Type B pancreatic cell (in vitro differentiated cells): ENCODE results near the gene HEG1. TPM values are rescaled to one million over a fixed set of nuclear protein-coding genes. Genes with fewer than 3 reads are reported as not detected.
"Not testable (repeated sequence)": the region's sequence is repeated elsewhere in the genome, so short reads cannot be mapped to it uniquely, and the experiment has no call there.

ENCODE experiments used
- DNase-seq: peaks from one replicate; pipeline ENCODE4 v3.0.0; 2021; ENCODE audit warnings: mixed read lengths; ENCODE audit not compliant: unreplicated experiment; ENCODE audit errors: extremely low spot score
- H3K27ac Mint-ChIP-seq: 2 replicates; pipeline ENCODE4 v1.8.0; 2021; ENCODE audit warnings: mild to moderate bottlenecking, mixed read lengths
- H3K27me3 Mint-ChIP-seq: 2 replicates; pipeline ENCODE4 v1.8.0; 2021; ENCODE audit warnings: mixed read lengths
- H3K36me3 Mint-ChIP-seq: 2 replicates; pipeline ENCODE4 v1.8.0; 2021; ENCODE audit warnings: mixed read lengths
- H3K4me1 Mint-ChIP-seq: one replicate; pipeline ENCODE4 v1.8.0; 2021; ENCODE audit warnings: mixed read lengths; ENCODE audit not compliant: unreplicated experiment
- H3K4me3 Mint-ChIP-seq: 2 replicates; pipeline ENCODE4 v1.8.0; 2021; ENCODE audit warnings: mild to moderate bottlenecking, mixed read lengths
- H3K9me3 Mint-ChIP-seq: 2 replicates; pipeline ENCODE4 v1.8.0; 2021; ENCODE audit warnings: mixed read lengths
- total RNA-seq: library from RNA; stranded (reverse); gene quantifications from 2 replicates; pipeline ENCODE4 v1.2.1, GENCODE V29; 2021; ENCODE audit warnings: low replicate concordance
- TF ChIP-seq, protein P1 (sequence below): fragments of 200-600 bp; sonication (generic); conservative IDR thresholded peaks from 2 replicates; pipeline ENCODE4 v1.5.0; 2021; ENCODE audit warnings: antibody characterized with exemption, mild to moderate bottlenecking

HEG1 gene
- total RNA-seq, 1 donor from 2014 or later: 43.1 TPM

DNA sequence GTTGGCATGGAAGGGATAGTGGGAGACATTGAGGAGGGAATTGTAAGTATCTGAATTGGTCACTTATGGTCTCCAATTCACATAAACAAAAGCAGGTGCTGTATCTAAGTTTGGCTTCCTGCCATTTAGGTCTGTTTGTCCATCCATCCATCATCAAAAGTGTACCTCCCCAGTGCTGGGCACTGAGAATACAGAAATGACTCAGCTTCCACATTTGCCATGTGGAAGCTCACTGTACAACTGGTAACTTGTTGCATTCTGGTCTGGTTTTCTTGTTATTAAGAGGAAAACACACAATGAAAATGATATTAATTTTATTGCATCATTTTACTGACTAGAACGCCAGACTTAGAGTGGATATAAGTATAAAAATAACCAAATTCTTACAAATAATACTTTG is 90.4 kb downstream of the HEG1 start:
- DNase-seq: no peak
- no peak overlapping the region for H3K4me3 Mint-ChIP-seq
- no peaks in the 10 kb centered on the region for H3K36me3 Mint-ChIP-seq
- H3K9me3 Mint-ChIP-seq: no peaks in the 10 kb centered on the region
- no peak overlapping the region for H3K27ac Mint-ChIP-seq
- H3K27me3 Mint-ChIP-seq: no peaks in the 10 kb centered on the region
- TF ChIP-seq, protein P1, sequence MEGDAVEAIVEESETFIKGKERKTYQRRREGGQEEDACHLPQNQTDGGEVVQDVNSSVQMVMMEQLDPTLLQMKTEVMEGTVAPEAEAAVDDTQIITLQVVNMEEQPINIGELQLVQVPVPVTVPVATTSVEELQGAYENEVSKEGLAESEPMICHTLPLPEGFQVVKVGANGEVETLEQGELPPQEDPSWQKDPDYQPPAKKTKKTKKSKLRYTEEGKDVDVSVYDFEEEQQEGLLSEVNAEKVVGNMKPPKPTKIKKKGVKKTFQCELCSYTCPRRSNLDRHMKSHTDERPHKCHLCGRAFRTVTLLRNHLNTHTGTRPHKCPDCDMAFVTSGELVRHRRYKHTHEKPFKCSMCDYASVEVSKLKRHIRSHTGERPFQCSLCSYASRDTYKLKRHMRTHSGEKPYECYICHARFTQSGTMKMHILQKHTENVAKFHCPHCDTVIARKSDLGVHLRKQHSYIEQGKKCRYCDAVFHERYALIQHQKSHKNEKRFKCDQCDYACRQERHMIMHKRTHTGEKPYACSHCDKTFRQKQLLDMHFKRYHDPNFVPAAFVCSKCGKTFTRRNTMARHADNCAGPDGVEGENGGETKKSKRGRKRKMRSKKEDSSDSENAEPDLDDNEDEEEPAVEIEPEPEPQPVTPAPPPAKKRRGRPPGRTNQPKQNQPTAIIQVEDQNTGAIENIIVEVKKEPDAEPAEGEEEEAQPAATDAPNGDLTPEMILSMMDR: no peak
- H3K4me1 Mint-ChIP-seq: peaks cover 8% of the 10 kb centered on the region

DNA sequence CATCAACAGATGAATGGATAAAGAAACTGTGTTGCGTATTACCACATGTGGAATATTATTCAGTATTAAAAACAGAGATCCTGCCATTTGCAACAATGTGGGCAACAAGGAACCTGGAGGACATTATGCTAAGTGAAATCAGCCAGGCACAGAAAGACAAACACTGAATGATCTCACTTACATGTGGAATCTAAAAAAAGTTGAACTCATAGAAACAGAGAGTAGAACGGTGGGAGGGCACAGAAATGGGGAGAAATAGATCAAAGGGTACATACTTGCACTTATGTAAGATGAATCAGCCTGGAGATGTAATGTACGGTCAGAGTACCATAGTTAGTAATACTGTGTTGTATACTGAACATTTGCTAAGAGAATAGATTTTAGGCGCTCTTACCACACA is 91.4 kb downstream of the HEG1 start:
- Mint-ChIP-seq H3K9me3 (no peaks in the 10 kb centered on the region), H3K4me3 (no peak overlapping the region)

DNA sequence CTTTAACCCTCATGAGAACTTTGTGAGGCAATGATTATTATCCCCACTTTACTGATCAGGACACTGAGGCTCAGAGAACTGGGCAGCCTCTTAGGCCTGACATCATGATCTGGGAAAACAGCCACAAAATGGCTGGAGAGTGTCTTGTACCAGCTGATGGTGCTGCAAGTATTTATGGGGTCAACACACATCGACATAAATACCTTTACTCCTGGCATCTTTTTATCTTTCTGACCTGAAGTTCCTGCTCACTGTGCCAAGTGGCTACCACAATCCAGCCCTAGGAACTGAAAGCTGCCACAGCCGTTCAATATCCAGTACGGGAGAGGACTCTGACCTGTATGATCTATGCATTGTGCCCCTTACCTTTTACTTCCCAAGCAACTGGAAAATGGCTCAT is 92.0 kb downstream of the HEG1 start:
- Mint-ChIP-seq H3K9me3 (no peaks in the 10 kb centered on the region), H3K36me3 (no peaks in the 10 kb centered on the region), H3K4me3 (no peak overlapping the region), H3K27me3 (no peaks in the 10 kb centered on the region), H3K4me1 (peaks cover 8% of the 10 kb centered on the region), H3K27ac (peak overlapping the region; percentile 10)
- DNase-seq: no peak
- TF ChIP-seq, protein P1: no peak

More for the DNA sequence above, 91.4 kb downstream of the HEG1 start:
- no peaks in the 10 kb centered on the region for H3K27me3 Mint-ChIP-seq
- peak overlapping the region; percentile 10 for H3K27ac Mint-ChIP-seq
- H3K36me3 Mint-ChIP-seq: no peaks in the 10 kb centered on the region
- TF ChIP-seq, protein P1: no peak
- H3K4me1 Mint-ChIP-seq: peaks cover 8% of the 10 kb centered on the region
- DNase-seq: no peak

DNA sequence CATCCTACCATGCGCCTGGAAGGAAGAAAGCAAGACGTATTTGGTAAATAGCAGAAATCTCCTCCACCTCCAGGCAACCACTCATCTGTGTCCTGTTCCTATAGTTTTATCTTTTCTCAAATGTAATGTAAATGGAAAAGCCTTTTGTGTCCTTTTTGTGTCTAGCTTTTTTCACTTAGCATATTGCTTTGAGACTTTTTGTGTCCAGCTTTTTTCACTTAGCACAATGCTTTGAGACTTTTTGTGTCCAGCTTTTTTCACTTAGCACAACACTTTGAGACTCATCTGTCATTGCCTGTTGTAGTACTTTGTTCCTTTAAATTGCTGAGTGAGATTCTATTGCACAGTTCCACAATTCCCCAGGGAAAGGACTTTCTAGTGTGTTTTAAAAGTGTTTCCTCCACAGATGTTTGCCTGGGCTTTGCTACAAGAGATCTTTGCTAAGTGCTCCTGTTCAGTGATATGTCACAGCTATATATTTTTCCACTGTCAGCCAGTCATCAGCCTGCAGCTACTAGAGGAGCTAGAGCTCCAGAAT is 93.3 kb downstream of the HEG1 start:
- no peak overlapping the region for H3K4me3 Mint-ChIP-seq
- H3K27ac Mint-ChIP-seq: no peak overlapping the region
- peaks cover 8% of the 10 kb centered on the region for H3K4me1 Mint-ChIP-seq
- no peaks in the 10 kb centered on the region for H3K36me3 Mint-ChIP-seq
- no peaks in the 10 kb centered on the region for H3K27me3 Mint-ChIP-seq
- H3K9me3 Mint-ChIP-seq: no peaks in the 10 kb centered on the region
- TF ChIP-seq, protein P1: no peak
- DNase-seq: no peak

DNA sequence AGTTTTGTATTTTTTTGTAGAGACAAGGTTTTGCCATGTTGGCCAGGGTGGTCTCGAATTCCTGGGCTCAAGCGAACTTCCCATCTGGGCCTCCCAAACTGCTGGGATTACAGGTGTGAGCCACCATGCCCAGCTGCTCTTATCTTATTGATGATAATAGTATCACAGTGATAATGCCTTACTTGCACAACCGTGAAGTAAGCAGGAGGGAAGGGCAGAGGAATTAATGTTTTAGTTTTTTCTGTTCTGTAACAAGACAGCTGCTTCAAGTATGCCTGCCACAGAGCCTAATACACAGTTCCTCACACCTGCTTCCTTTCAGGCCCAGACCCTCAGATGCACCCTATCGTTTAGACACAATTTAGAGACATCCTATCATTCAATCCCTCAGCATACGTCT is 95.1 kb downstream of the HEG1 start:
- Mint-ChIP-seq H3K27me3 (no peaks in the 10 kb centered on the region), H3K9me3 (no peaks in the 10 kb centered on the region), H3K4me1 (peaks cover 8% of the 10 kb centered on the region), H3K4me3 (no peak overlapping the region), H3K27ac (no peak overlapping the region), H3K36me3 (no peaks in the 10 kb centered on the region)
- TF ChIP-seq, protein P1: no peak
- DNase-seq: no peak

DNA sequence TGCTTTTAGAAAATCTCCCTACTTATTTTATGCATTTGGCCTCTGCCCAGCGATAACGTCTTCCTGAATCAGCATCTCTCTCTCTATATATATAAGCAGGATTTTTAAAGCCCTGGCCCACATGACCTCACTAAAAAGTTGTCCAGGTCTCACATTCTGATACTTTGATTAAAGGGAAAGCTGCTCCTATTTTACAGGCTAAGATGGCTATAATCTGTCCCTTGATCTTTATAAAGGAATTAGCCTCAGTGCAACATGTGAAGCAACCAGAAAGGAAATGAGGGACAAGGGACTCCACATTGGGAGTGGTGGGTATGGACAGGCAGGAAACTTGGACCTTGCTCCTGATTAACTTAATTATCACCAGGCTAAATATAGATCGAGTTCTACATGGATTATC is 95.7 kb downstream of the HEG1 start:
- Mint-ChIP-seq H3K27me3 (no peaks in the 10 kb centered on the region), H3K4me1 (peaks cover 8% of the 10 kb centered on the region), H3K9me3 (no peaks in the 10 kb centered on the region), H3K36me3 (no peaks in the 10 kb centered on the region), H3K4me3 (no peak overlapping the region), H3K27ac (no peak overlapping the region)
- no peak for DNase-seq
- TF ChIP-seq, protein P1: no peak

DNA sequence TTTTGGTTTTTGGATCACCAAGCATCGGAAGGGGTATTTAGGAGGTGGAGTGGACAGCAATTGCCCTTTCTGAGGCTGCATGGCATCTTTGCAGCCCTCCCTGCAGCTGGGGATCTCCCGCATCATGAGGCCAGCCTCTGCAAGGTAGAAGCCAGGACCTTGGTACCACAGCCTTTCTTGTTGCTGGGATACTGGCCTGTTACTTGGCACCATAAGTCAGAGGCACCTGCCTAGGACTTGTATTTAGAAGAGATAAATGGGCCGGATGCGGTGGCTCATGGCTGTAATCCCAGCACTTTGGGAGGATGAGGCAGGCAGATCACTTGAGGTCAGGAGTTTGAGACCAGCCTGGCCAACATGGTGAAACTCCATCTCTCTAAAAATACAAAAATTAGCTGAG is 97.8 kb downstream of the HEG1 start:
- H3K9me3 Mint-ChIP-seq: not testable (repeated sequence)

More for the DNA sequence above, 97.8 kb downstream of the HEG1 start:
- not testable (repeated sequence) for H3K4me3 Mint-ChIP-seq, H3K27me3 Mint-ChIP-seq, H3K4me1 Mint-ChIP-seq, H3K27ac Mint-ChIP-seq, H3K36me3 Mint-ChIP-seq, DNase-seq
